Left renal cortex interstitium (tissue), 4 donors: ENCODE results near the gene ZFP90. TPM values are rescaled to one million over a fixed set of nuclear protein-coding genes. Genes with fewer than 3 reads are reported as not detected.

ENCODE experiments used
- DNase-seq, 4 donors: peaks; one replicate each; pipeline ENCODE4 v3.0.0-alpha.2; 2013; ENCODE audit warnings: low read depth in 4 of 4, low spot score in 2 of 4, missing footprints in 1 of 4
- polyA plus RNA-seq, 4 donors: library from polyadenylated mRNA; unstranded; fragments of 120-200 nt; gene quantifications; one replicate each; pipeline ENCODE4 v1.2.1, GENCODE V29; 2013; ENCODE audit not compliant: insufficient read length in 4 of 4

ZFP90 gene
- polyA plus RNA-seq, 4 donors: 35.8 to 46.4 (median 41.4) TPM

DNA sequence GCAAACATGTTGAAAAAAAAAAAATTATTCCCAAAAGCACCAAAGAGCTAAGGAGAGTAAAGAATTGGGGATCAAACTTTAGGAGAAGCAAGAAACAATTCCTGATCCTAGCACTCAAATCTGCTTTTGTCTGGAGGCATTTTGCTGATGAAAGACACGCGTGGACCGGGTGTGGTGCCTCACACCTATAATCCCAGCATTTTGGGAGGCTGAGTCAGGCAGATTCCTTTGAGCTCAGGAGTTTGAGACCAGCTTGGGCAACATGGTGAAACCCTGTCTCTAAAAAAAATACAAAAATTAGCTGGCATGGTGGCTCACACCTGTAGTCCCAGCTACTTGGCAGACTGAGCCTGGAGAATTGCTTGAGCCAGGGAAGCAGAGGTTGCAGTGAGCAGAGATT lies 35.4 kb downstream of the ZFP90 start:
- DNase-seq: no peak

DNA sequence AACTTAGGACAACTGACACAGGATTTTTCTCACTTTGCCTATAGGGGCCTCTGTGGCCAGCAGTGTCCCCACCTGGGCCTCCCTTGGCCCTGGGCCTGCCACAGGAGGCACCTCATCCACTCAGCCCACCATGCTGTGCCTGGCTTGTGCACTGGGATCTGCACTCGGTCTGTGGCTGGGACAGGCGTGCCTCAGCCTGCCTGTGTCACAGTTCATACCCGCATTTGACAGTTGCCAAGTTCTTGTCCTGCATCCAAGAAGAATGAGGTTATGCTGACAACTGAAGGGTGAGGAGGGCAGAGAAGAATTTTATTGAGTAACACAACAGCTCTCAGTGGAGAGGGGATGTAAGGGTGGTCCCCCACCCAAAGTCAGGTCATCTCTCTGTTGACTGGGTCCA lies 36.0 kb downstream of the ZFP90 start:
- DNase-seq: no peak

DNA sequence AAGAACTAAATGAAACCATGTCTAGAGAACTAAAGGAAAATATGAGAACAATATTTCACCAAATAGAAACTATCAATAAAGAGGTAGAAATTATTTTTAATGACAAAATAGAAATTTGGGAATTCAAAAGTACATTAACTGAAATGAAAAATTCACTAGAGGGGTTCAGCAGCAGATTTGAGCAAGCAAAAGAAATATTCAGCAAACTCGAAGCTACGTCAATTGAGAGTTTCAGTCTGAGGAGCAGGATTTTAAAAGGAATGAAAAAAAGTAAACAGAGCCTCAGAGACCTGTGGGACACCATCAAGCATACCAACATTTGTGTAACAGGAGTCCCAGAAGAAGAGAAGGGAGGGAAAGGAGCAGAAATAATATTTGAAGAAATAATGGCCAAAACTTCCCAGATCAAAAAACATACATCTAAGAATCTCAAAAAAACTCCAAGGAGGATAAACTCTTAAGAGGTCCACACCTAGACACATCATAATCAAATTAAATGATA lies 38.3 kb downstream of the ZFP90 start:
- DNase-seq: no peak

DNA sequence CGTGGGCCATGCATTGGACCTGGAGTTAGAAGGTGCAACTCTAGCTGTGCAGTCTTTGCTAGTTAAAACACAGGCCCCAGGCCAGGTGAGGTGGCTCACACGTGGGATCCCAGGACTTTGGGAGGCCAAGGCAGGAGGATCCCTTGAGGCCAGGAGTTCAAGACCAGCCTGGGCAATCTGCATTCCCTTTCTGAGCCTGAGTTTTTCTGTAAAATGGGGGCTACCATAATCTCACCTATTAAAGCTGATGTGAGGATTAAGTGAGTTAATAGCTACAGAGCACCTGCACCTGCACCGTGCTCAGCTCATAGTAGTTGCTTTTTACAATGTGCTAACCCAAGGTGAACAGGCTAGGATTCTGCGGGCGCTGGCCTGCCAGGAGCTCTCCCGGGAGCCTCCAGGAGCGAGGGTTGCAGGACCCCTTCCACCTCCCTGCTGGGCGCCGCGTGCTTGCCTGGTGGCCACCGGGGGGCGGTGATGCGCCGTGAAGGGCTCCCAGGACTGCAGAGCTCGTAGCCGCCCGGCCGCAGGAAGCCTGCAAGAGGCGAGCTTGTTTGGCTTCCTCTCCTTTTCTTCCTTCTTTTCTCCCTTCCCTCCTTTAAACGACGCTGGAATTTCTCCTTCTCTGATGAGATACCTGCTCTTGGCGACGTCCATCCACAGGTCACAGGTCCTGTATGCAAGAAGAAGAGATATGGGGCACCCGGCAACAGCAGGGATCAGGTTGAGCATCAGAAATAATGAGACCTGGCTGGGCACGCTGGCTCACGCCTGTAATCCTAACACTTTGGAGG lies 51.3 kb downstream of the ZFP90 start:
- DNase-seq: peak; percentile 21 to 41 (median 34)

DNA sequence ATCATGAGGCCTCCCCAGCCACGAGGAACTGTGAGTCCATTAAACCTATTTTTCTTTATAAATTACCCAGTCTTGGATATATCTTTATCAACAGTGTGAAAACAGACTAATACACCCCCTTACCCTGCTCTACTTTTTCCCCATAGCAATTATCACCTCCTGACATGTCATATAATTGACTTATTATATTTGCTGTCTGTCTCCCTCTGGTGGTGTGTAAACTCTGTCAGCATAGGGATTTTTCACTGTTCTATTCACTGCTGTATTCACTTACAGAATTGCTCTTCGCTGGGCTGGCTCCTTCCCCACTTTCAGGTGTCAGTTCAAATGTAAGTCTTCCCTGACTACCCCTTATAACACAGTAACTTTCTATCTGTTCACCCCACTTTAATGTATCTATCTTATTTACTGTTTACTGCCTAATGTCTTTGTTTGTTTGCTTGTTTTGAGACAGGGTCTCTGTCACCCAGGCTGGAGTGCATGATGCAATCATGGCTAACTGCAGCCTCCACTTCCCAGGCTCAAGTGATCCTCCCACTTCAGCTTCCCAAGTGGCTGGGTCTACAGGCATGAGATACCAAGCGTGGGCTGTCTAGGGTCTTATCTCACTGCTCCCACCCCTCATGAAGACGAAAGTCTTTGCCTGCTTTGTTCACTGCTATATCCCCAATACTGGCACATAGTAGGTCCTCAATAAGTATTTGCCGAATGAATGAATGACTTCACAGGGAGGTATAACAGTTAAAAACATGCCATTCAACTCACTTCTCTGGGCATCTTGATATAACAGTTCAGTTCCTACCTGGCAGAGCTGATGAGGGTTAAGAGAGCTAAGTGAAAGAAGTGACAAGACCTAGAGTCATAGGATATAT lies 53.6 kb downstream of the ZFP90 start:
- DNase-seq: no peak

DNA sequence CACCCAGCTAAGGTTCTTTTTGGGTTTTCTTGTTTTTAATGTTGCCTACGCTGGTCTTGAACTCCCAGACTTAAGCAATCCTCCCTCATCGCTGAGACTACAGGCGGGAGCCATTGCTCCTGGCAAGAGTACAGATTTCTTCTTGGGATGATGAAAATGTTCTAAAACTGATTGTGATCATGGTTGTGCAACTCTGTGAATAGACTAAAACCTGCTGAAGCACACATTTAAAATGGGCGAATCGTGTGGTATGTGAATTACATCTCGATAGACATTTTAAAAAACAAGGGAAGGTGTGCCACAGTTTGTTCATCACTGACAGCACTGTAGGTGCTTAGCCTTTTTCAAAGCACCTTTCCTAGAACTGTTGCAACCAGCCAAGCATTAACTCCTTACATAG lies 57.2 kb downstream of the ZFP90 start:
- no peak for DNase-seq

DNA sequence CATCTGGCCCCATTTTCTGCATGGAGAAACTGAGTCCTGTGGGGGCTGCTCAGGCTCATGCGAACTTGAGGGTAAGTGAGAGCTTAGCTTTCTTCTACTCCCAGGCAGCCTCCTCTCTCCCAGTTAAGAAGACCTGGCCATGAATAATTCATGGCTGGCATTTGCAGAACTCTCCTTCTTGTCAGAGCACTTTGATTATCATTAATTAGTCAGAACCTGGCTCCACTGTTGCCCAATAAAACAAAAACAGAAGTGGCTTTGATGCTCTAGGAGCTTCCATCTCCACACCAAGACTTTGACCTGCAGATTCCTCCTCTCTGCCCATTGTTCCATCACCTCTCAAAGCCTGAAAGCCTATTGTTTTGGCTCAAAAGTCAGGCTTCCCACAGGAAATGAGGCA lies 60.5 kb downstream of the ZFP90 start:
- no peak for DNase-seq

DNA sequence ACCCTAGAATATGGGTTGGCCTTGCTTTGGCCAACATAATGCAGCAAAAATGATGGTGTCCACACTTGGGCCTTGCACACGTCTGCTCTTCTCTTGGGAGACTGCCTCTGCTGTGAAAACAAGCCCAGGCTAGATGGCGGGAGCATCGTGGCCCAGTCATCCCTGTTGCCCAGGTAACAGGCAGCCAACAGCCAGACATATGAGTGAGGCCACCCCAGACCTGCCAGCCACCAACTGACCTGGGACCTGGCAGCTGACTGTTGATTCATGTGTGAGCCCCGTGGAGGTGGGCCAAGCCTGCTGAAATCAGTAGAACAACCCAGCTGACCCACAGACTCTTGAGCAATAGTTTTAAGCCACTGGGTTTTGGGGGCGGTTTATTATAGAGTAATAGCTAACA lies 66.7 kb downstream of the ZFP90 start:
- no peak for DNase-seq

DNA sequence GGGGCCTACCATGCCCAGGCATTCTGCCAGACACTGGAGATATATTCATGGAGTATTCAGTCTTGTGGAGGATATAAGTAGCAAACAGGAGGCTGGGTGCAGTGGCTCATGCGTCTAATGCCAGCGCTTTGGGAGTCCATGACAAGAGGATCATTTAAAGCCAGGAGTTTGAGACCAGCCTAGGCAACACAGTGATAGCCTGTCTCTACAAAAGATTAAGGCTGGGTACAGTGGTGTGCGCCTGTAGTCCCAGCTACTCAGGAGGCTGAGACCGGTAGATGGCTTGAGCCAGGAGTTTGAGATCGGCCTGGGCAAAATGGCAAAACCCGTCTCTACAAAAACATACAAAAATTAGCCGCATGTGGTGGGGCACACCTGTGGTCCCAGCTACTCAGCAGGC lies 68.4 kb downstream of the ZFP90 start:
- no peak for DNase-seq

DNA sequence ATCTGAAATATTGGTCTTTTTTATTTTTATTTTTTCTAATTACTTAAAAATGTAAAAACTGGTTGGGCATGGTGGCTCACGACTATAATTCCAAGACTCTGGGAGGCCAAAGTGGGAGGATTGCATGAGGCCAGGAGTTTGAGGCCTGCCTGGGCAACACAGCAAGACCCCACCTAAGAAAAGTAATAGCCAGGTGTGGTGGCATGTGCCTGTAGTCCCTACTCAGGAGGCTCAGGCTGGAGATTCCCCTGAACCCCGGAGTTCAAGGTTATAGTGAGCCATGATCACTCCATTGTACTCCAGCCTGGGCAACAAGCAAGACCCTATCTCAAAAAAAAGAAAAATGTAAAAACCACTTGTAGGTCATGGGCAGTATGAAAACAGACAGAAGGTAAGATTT lies 69.2 kb downstream of the ZFP90 start:
- DNase-seq: no peak

DNA sequence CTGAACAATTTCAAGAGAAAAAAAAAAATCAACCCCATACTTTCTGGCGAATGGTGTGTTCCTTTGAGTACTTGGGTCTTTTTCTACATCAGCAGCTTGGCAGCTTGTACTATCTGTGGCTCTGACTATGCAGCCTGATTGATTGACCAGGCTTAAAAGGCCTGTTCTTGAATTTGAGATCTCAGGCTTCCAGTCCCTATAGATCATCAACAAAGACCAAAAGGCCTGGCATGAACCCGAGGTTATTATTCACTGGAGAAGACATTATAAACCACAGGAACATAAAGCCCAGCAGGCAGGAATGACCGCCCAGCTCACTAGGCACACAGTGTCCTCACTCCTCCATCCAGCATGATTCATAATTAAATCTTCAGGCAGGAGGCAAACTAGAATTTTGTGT lies 73.9 kb downstream of the ZFP90 start:
- DNase-seq: no peak

DNA sequence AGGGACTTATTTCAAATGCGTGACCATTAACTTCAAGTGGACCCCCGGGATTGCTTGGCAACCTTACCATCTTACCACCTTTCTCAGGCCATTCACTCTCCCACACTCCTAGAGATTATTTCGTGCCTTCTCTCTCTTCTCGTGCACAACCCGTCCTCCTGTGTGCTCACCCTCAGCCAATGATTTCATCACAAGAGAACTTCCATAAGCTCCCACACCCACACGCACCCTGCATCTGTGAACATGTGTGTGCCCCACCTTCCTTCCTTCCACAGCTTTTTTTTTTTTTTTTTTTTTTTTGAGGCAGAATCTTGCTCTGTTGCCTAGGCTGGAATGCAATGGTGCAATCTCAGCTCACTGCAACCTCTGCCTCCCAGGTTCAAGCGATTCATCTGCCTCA lies 78.6 kb downstream of the ZFP90 start:
- DNase-seq: no peak

Other genes starting within 250 kb of the ZFP90 start
- 10 to 100 TPM; 19.5 to 26.4 (median 23.0) TPM for gene SLC7A6OS, start 228.3 kb upstream of the ZFP90 start, polyA plus RNA-seq
- 10 to 100 TPM; 39.4 to 71.5 (median 61.7) TPM for gene PRMT7, start 228.3 kb upstream of the ZFP90 start, polyA plus RNA-seq
- gene SMPD3, start 90.8 kb upstream of the ZFP90 start, polyA plus RNA-seq: 1 to 10 TPM; 1.1 to 2.4 (median 1.7) TPM
- gene CDH3, start 106.0 kb downstream of the ZFP90 start, polyA plus RNA-seq: 10 to 100 TPM; 59.6 to 67.4 (median 62.9) TPM
- 100 to 1,000 TPM in 2 of 4 donors, 10 to 100 TPM in 2; 91.0 to 108 (median 99.4) TPM for gene CDH1, start 198.0 kb downstream of the ZFP90 start, polyA plus RNA-seq